Measurements from ENCODE around the gene KCNQ1OT1.

- TF ChIP-seq CTCF (IDR thresholded peaks at IDR 0.05) (no peak), EP300 (IDR thresholded peaks at IDR 0.05) (no peak), POLR2AphosphoS5 (IDR thresholded peaks at IDR 0.05) (no peak)
These were observed 119.2 kb downstream of the KCNQ1OT1 start for GRCh38 chr11:2580571-2581001.
